OCI-LY1 (cell line): ENCODE results near the gene FGF22.

ENCODE experiments used
- H2AFZ ChIP-seq: fragments of 200-600 bp; sonication (generic), shearing (Covaris generic); 2 replicates; pipeline ENCODE4 v1.6.0; 2014; ENCODE audit warnings: antibody characterized with exemption, mild to moderate bottlenecking, low read length
- H3F3A ChIP-seq: fragments of 200-600 bp; sonication (generic), shearing (Covaris generic); 2 replicates; pipeline ENCODE4 v1.6.0; 2014; ENCODE audit warnings: mild to moderate bottlenecking, antibody characterized with exemption, low read length, moderate library complexity; ENCODE audit not compliant: insufficient read depth
- H3K27ac ChIP-seq: fragments of 200-600 bp; sonication (generic); 2 replicates; pipeline ENCODE4 v1.5.1; 2014; ENCODE audit warnings: low read length, mixed run types, mild to moderate bottlenecking, low read depth; ENCODE audit not compliant: poor library complexity, severe bottlenecking
- H3K27me3 ChIP-seq: fragments of 200-600 bp; sonication (generic); 2 replicates; pipeline ENCODE4 v1.6.0; 2014; ENCODE audit warnings: antibody characterized with exemption, mild to moderate bottlenecking, low read length, moderate library complexity; ENCODE audit not compliant: insufficient read depth
- H3K36me3 ChIP-seq: fragments of 200-600 bp; sonication (generic); 2 replicates; pipeline ENCODE4 v1.6.1; 2014; ENCODE audit warnings: mild to moderate bottlenecking, antibody characterized with exemption, low read length, moderate library complexity, mixed read lengths; ENCODE audit not compliant: insufficient read depth
- H3K4me1 ChIP-seq: fragments of 200-600 bp; sonication (generic); 2 replicates; pipeline ENCODE4 v1.5.1; 2014; ENCODE audit warnings: mild to moderate bottlenecking, low read length, moderate library complexity; ENCODE audit not compliant: insufficient read depth, severe bottlenecking
- H3K4me2 ChIP-seq: fragments of 200-600 bp; sonication (generic), shearing (Covaris generic); 2 replicates; pipeline ENCODE4 v1.6.1; 2014; ENCODE audit warnings: low read length
- H3K4me3 ChIP-seq: fragments of 200-600 bp; sonication (generic); 2 replicates; pipeline ENCODE4 v1.5.1; 2014; ENCODE audit warnings: low read length, low read depth, mild to moderate bottlenecking, mixed read lengths; ENCODE audit not compliant: poor library complexity, severe bottlenecking
- H3K79me2 ChIP-seq: fragments of 200-600 bp; shearing (Covaris generic); 2 replicates; pipeline ENCODE4 v1.6.1; 2016; ENCODE audit warnings: mixed run types, low read length, mixed read lengths; ENCODE audit not compliant: insufficient read depth
- H3K9ac ChIP-seq: fragments of 200-600 bp; sonication (generic), shearing (Covaris generic); 2 replicates; pipeline ENCODE4 v1.6.1; 2014; ENCODE audit warnings: mild to moderate bottlenecking, low read length, mixed read lengths
- H3K9me2 ChIP-seq: fragments of 200-600 bp; sonication (generic), shearing (Covaris generic); 2 replicates; pipeline ENCODE4 v1.6.1; 2014; ENCODE audit warnings: low read depth, mild to moderate bottlenecking, low read length, mixed read lengths
- H3K9me3 ChIP-seq: fragments of 200-600 bp; shearing (Covaris generic); 2 replicates; pipeline ENCODE4 v1.6.1; 2014; ENCODE audit warnings: low read length, mixed read lengths
- H4K20me1 ChIP-seq: fragments of 200-600 bp; sonication (generic), shearing (Covaris generic); 2 replicates; pipeline ENCODE4 v1.6.0; 2016; ENCODE audit warnings: mild to moderate bottlenecking, low read length; ENCODE audit not compliant: insufficient read depth
- EZH2 ChIP-seq: fragments of 200-600 bp; sonication (generic), shearing (Covaris generic); IDR thresholded peaks from 2 replicates; pipeline ENCODE4 v1.8.0; 2017; ENCODE audit warnings: borderline replicate concordance, mixed run types, mild to moderate bottlenecking, antibody characterized with exemption, low read length, moderate library complexity, mixed read lengths
- TF ChIP-seq, protein P1 (sequence below): fragments of 200-600 bp; sonication (generic), shearing (Covaris generic); IDR thresholded peaks from 2 replicates; pipeline ENCODE4 v1.5.1; 2017; ENCODE audit warnings: mild to moderate bottlenecking, antibody characterized with exemption, low read length, moderate library complexity, mixed read lengths

Gene FGF22

DNA sequence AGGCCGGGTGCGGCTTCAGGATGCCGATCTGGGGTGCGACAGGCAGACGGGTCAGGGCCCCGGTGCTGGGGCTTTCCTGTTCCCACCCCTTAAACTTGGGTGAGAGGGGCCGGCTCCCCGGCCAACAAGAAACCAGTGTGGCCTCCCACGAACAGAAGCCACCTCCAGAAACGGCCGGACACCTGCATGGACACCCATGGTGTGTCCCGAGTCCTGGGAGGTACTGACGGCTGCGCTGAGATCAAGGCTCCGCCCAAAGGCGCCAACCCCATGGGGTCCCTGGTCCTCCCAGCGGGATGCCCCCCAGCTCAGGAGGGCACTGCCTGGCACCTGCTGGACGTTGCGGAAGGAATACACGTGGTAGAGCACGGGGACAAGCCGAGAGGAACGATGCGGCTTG is 17.9 kb upstream of the FGF22 start:
- Histone ChIP-seq H2AFZ (no peak overlapping the region), H3F3A (no peaks in the 10 kb centered on the region), H3K27ac (no peak overlapping the region), H3K9me2 (no peaks in the 10 kb centered on the region), H3K27me3 (no peaks in the 10 kb centered on the region), H3K36me3 (peaks cover 80% of the 10 kb centered on the region), H3K4me3 (no peak overlapping the region), H3K9ac (no peak overlapping the region), H3K79me2 (no peaks in the 10 kb centered on the region), H3K4me1 (peaks cover 4% of the 10 kb centered on the region), H4K20me1 (no peaks in the 10 kb centered on the region), H3K9me3 (no peaks in the 10 kb centered on the region), H3K4me2 (no peak overlapping the region)
- TF ChIP-seq, protein P1, sequence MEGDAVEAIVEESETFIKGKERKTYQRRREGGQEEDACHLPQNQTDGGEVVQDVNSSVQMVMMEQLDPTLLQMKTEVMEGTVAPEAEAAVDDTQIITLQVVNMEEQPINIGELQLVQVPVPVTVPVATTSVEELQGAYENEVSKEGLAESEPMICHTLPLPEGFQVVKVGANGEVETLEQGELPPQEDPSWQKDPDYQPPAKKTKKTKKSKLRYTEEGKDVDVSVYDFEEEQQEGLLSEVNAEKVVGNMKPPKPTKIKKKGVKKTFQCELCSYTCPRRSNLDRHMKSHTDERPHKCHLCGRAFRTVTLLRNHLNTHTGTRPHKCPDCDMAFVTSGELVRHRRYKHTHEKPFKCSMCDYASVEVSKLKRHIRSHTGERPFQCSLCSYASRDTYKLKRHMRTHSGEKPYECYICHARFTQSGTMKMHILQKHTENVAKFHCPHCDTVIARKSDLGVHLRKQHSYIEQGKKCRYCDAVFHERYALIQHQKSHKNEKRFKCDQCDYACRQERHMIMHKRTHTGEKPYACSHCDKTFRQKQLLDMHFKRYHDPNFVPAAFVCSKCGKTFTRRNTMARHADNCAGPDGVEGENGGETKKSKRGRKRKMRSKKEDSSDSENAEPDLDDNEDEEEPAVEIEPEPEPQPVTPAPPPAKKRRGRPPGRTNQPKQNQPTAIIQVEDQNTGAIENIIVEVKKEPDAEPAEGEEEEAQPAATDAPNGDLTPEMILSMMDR: no peak
- no peak for TF ChIP-seq EZH2

DNA sequence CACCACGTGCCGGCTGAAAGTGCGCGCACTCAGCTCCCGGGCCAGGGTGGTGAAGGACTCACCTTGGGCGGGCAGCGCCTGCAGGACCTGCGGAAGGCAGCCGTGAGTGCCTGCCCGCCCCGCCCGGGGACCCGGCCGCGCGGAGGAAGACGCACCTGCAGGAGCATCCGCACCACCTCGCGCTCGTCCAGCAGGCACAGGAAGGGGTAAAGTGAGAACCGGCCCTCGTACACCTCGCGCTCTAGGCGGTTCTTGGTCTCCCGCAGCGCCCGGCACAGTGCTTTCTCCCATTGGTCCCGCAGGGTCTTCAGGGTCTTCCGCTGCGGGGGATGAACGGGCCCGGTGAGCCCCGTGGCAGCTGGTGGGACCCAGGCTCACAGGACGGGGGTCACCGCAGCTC is 17.0 kb upstream of the FGF22 start:
- Histone ChIP-seq H3K36me3 (peaks cover 72% of the 10 kb centered on the region), H3K4me2 (no peak overlapping the region)

DNA sequence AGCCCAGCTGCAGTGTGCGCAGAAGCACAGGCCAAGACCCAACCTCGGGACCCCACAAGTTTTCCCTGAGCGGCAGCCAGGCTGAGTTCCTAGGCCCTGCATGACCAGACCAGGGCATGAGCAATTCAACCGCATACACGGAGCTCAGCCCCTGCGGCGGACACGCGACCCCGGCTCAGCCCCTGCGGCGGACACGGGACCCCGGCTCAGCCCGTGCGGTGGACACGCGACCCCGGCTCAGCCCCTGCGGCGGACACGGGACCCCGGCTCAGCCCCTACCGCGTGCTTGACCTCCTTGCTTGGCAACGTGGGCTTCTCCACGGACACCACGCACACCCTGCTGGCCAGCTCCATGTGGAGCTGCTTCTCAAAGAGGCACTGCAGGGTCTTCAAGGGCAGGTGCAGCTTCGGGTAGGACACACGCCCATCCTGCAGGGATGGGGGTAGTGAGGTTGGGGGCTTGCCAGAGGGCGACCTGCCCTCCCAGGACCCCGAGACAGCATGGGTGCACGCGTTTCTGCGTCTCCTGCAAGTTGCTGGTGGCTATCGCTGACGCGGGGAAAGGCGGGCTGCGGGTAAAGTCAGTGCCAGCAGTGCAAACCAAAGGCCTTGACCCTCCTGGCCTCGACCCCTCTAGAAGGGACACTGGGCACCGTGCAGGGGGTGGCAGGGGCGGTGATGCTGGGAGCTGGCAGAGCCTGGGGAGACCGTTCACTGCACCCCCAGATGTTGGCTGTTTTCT is 16.3 kb upstream of the FGF22 start:
- TF ChIP-seq, protein P1: no peak
- TF ChIP-seq EZH2: no peak
- no peak overlapping the region for H3K4me3 ChIP-seq
- no peaks in the 10 kb centered on the region for H4K20me1 ChIP-seq
- peaks cover 73% of the 10 kb centered on the region for H3K36me3 ChIP-seq
- H3K4me2 ChIP-seq: no peak overlapping the region
- no peak overlapping the region for H3K9ac ChIP-seq
- no peaks in the 10 kb centered on the region for H3F3A ChIP-seq
- H3K9me3 ChIP-seq: no peaks in the 10 kb centered on the region
- no peaks in the 10 kb centered on the region for H3K27me3 ChIP-seq
- no peaks in the 10 kb centered on the region for H3K9me2 ChIP-seq
- no peak overlapping the region for H2AFZ ChIP-seq
- no peaks in the 10 kb centered on the region for H3K4me1 ChIP-seq
- no peak overlapping the region for H3K27ac ChIP-seq
- no peaks in the 10 kb centered on the region for H3K79me2 ChIP-seq

More for the DNA sequence above, 17.0 kb upstream of the FGF22 start:
- Histone ChIP-seq H3K27me3 (no peaks in the 10 kb centered on the region), H2AFZ (no peak overlapping the region), H3K4me1 (no peaks in the 10 kb centered on the region), H3K27ac (no peak overlapping the region), H3K4me3 (no peak overlapping the region), H4K20me1 (no peaks in the 10 kb centered on the region), H3K9me2 (no peaks in the 10 kb centered on the region), H3F3A (no peaks in the 10 kb centered on the region), H3K9ac (no peak overlapping the region), H3K79me2 (no peaks in the 10 kb centered on the region), H3K9me3 (no peaks in the 10 kb centered on the region)
- no peak for TF ChIP-seq EZH2
- TF ChIP-seq, protein P1: no peak
